ENCODE measurements around the gene ZNF546.

- TF ChIP-seq CTCF (IDR thresholded peaks at IDR 0.05) (no peak), POLR2A (IDR thresholded peaks at IDR 0.05) (no peak)
These were observed 27.0 kb upstream of the ZNF546 start for GRCh38 chr19:39969681-39970424.

Measured in esophagus squamous epithelium (tissue), 4 donors.